GM18858 (cell line): ENCODE results near the gene OAF.

Experiments
- ATAC-seq: cut with Tn5 transposase; IDR thresholded peaks from one replicate; pipeline ENCODE4 v1.9.1; 2021; ENCODE audit not compliant: unreplicated experiment

The OAF gene

DNA sequence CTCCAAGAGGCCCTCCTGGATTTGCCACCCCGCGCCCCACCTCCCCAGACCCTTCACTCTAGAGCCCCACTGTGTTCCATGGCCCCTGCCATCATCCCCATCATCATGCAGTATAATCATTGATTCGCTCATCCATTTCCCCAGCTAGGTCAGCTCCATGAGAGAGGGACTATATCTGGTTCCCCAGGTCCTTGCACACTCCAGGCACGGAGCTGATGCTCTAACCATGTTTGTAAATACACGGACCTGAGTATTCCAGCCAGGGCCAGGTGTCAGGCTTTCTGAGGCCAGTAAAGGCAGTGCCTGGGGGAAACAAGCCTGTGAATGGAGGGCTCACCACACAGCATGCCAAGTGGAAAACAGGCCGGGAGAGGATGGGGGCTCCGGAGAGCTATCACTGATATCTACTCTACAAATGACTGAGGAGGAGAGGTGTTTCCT, 27.1 kb upstream of the OAF start:
- ATAC-seq, result no peak

DNA sequence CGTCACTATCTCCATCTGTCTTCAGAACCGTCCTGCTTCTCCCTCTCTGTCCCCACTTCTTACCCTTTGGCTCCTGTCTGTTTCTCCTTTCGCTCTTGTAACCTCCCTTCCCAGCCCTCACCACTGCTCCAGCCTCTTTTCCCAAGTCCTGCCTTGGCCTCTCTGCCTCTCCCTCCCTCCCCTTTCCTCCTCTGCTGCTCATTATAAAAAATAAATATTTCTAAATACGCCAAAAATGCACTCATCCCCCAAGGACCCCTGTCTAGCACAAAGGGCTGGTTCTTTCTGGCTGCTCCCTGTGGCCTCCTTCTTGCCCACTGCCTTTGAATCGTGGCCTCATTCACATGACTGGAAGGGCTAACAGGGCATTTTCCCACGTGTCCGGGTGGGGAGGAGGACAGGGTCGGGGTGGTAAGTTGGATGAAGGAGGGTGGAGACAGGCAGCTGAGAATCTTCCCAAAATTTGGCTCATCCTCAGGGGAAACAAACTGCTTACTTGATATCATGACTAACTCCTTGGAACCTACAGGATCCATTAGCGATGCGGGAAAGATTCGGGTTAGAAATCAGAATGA, 26.4 kb upstream of the OAF start:
- no peak for ATAC-seq

DNA sequence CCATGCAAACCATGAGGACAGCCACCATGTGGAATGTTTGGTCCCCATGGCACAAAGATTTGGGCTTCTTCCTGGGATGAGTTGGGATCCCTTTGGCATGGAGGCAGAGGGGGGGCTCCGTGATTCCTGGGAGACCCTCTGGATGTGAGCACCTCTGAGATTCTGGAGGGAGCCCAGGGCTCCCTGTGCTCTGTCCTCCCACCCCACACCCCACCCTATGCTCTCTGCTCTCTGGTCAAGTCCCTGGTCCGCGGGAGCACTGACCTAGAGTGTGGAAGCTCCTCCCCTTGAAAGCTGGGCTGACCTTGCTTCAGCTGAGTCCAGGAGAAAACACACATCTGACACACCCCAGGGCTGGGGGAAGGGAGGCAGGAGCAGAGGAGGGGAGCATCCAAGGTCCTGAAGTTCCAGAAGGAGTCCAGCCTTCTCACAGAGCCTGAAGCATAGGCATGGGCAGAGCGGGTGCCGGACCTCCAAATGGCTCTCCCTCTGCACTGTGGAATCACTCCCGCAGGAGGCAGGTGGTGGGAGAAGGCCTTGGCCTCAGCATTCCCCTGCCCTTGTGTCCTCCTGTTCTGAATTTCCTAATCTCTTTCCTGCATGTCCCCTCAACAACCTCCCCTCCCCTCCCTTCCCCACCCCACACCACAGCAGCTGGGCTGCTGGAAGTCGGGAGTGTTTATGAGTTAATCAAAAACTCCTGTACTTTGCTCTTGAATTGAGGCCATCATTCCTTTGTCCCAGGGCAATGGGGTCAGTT, 25.7 kb upstream of the OAF start:
- ATAC-seq, result no peak

DNA sequence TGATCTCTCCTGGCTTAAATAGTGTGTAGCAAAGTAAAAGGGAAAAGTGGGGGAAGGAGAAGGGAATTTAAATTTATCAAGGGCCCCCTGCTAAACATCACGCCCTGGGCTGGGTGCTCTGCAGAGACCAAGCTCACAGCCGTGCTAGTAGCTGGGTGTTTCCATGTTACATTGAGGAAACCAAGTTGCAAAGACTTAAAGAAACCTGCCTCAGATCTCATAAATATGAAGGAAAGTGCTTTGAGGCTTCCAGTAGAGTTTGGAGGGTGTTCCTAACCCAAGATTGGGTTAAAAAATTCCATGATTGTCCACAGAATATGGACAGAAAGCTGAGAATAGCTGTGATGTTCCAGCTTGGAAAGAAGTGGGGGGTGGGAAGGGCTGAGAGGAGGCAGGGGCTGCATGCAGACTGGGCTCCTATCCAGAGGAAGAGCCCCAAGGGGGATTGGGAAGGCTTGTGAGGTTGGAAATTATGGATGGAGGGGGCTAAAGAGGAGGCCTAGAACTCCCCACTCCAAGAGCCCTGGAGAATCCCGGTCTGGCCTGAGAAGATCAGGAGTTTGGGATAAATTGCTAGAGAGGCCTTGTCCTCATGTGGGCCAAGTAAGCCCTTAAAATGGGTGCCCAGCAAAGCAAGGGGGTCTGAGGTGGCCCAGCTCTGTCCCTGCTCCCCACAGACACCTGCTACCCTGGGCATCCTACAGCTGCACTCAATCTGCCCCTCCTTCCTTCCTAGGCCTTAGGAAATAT, 25.0 kb upstream of the OAF start:
- no peak for ATAC-seq

DNA sequence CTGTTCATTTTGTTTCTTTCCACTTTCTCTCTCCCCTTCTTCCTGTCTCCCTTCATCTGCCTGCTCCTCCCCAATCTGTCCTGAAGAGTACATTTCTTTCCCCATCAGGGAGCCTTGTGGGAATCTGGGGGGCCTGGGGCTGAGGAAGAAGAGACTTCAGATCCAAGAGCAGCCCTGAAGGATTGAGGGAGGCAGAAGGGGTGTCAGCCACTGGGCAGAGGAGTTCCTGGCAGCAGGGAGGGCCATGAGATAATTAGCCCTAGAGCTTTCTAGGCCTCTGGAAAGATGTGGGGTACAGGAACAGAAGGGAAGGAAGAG, 24.4 kb upstream of the OAF start:
- ATAC-seq, result no peak

DNA sequence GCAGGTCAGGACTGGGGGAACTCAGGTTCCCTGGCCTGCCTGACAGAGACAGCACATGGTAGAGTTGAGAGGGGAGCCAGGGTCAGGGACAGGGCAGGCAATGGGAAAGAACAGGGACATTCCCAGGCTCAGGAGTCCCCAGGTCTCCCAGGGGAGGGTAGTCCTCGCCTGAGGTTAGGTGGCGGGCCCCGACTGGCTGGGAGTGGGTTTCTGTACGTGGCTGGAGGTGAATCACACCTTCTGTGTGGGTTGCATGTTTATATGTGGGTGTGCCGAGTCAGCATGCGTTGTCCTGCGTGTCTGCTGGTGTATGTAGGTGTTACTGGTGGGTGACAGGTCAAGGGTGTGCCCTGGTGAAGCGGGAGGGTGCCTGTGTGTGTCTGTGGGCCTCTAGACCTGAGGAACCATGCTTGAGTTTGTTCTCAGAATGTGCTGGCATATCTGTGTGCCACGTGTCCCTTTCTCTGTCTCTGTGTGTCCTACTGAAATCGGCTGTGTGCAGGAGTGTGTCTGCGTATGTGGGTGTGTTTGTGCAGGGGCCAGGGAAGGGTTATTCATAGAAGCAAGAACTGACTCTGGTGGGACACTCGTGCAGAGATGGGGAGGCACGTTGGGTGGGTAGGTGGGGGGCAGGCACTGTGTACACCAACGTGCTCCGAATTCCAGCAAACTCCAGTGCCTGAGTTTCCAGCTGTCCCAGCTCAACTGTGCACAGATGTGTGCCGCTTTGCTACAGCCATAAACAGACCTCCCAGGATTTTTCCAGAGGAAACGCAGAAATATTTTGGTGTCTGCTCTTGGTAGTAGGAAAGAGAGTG, 23.8 kb upstream of the OAF start:
- peak; percentile 40 for ATAC-seq

DNA sequence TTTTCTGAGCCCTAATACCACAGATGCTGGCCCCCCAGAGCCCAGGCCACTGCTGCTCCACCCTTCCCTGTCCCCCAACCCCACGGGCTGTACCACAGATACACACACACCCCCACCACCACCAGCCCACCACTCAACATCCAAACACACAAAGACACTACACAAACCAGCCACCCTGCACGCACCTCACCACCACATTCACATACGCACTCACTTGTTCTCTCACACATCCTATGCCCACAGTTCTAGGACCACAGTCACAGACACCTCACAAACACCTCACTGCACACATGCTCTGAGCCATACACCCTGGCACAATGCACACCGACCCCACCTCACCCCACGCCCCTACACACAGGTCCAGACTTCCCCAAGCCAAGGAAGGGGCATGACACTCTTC, 22.5 kb upstream of the OAF start:
- ATAC-seq, result no peak

DNA sequence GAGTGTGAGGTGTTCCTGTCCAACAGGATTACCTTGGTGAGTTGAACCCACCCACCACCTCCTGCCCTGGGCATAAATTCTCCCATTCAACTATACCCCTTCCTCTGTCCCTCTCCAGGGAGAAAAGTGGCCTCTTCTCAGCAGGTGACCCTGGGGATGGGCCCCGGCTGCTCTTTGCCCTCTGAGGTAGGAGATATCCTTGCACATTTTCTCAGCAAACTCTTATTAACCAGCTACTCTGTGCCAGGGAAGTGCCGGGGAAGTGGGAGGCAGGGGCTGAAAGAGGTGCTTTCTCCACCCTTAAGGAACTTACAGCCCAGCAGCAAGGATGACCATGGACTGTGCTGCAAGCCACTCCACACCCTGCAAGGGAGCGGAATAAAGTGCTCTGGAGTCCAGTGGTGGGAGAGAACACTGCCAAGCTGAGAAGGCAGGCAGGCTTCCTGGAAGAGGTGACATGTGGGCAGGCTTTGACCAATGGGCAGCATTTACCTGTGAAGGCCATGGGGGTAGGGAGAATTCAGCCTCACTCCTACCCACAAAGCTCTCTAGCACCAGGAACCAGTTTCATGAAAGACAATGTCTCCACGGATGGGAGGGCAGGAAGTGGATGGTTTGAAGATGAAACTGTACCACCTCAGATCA, 21.9 kb upstream of the OAF start:
- ATAC-seq, result no peak

DNA sequence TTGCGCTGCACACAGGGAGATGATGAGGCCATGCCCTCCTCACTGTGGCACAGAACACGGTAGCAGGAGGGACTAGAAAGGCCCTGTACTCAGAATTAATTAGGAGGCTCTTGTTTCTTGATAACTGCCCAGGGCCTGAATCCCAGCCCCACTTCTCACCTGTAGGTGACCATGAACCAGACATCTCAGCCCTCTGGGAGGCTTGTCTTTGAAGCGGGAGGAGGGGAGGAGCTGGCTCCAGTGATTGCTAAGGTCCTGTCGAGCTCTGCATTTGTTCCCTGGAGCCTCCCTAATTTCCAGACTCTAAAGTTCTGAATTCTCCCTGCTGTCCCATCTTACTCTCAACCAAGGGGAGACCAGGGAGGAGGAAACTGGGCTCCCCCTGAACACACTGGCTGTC, 19.8 kb upstream of the OAF start:
- no peak for ATAC-seq

DNA sequence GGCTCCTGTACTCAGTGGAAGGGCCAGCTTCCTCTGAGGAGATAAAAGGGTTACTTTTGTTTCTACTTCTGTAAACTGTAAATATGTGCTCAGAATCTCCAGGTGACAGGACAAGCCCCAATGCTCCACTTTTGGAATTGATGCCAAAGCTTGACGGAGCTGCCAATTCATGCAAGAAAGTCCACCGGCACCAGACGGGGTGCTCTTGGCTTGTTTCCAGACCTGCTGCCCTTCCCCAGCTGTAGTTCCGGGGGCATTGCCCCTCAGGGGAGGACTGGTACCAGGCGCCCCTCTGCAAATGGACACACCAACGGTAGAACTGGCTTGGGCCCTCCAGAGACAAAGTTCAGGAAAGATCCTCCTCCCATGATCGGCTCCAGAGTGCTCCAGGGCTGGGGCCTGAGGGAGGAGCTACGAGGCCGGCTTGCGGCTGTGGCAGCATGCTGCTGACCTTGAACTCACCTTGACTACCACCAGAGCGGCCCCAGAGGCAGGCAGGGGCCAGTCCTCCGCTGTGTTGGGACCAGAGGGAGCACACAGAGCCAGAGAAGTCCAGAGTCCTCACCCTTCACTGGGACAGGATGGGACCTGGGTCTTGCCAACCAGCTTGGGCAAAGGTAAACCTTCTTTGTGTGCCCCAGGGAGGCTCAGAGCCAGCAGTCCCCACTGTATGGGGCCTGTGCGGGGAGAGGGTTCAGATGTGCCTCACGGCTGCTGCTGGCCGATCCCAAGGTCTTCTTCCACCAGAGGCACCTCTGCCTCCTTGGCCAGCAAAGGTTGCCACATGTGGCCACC, 17.8 kb upstream of the OAF start:
- ATAC-seq, result no peak

DNA sequence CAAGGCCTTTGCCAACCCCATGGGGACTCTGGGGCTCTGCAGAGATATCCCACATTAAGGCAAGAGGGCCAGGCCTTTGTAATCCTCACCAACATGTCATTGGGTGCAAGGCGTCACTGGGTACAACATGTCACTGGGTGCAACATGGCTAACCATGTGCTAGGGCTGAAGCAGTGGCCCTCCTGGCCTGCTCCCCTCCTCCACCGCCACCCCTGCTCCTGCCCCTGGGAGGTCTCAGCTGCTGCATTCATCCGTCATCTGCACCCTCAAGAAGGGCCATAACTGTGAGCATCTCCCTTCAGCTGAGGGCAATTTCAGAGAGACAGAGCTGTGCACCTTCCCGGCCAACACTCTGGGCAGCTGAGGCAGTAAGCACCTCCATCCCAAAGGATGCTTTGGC, 16.7 kb upstream of the OAF start:
- no peak for ATAC-seq

DNA sequence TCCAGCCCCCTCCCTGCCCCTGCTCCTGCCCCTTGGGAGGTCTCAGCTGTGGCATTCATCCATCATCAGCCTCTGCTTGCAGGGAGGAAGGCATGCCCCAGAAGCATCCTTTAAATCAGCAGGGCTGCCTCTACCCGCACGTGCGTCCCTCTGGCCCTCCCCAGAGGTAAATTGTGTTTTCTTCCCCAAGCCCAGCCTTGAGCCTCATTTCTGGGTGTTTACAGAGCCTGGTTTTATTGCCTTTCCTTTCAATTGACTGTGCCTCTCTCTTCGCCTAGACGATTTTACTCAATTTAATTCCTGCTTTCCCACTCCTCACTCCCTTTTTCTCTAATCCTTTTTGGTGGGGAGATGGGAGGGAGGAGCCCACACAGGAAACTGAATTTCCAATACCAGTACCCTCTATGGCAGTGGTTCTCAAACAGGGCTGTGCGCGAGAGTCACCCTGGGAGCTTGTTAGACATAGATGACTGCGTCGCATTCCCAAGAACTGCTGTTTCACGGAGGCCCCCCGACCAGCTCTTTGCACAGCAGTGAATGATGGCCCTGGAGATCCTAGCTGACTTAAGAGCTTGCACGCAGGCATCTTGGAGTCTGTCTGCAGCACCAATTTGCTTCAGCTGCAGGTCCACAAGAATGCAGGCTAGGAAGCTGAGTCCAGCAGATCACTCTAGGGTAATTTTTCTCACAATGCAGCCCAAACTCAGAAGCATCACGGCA, 15.1 kb upstream of the OAF start:
- ATAC-seq, result no peak

DNA sequence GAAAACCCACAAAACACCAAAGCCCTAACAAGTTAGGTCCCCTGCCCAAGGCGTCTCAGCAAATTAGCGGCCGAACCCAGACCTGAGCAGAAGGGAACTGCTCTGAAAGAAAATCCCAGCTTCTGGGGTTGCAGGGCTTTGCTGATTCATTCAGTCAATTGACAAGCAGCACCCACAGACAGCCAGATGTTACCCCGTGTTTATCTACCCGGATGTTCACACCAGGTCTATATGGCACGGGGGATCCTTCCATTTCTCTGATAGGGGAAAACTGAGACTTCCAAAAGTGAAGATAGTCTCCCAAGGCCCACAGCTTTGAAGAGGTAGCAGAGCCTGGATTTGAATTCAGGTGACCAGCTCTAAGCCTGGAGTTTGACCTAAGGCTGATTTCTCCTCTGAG, 14.0 kb upstream of the OAF start:
- ATAC-seq, result no peak

DNA sequence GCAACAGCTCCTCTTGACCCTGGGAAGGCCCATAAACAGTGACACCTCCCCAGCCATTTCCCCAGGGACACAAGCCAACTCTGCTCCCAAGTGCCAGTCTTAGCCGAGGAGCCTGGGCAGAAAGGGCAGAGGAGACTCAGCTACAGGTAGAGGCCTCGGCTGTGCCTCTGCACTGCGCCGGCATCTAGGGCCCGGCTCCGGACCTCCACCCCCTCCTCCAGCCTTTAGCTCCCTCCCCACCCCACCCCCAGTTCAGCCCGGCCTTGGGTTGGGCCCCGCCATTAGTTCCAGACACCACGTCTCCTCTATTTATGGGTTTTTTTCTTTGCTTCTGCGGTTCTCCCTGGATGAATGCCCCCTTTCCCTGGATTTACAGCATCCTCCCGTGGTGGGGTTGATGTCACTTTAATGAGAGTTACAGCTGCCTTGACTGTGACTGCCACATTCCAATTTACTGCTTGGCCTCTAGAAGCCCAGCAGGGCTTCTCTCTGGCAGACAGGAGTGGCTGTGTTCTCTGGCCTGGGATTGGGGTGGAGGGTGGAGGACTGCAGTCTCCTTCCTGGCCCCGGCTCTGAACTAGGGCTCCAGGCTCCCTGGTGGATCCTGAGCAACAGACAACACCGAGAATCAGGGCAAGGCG, 13.5 kb upstream of the OAF start:
- no peak for ATAC-seq

DNA sequence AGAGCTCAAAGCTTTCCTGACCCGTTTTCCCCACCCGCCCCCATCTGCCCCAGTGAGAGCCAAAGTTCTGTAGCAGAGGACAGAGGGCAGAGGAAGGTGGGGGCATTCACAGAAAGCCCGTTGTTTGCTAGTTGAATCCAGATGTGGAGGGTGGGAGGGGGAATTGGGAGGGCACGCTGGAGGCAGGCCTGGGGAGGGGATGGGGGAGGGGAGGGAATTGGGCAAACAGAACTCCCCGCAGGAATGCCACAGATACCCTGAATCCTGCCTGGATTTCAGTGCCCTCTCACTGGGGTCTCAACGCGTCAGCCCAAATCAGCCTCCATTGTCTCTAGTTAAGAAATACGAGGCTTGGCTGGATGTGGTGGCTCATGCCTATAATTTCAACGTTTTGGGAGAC, 12.9 kb upstream of the OAF start:
- no peak for ATAC-seq

DNA sequence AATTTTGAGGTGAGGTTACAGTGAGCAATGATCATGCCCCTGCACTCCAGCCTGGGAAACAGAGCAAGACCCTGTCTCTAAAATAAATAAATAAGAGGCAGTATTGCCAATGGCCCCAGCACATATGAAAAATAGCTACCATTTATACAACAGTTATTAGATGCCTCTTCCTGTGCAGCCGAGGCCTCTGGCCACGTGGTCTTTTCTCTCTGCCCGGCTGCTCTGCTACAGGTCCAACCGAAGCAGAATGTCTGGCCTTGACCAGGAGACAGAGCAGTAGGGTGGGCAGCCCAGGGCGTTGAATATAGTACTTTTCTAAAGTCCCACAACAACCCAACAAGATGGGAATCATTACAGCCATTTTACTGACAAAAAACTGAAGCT, 12.4 kb upstream of the OAF start:
- ATAC-seq, result no peak

DNA sequence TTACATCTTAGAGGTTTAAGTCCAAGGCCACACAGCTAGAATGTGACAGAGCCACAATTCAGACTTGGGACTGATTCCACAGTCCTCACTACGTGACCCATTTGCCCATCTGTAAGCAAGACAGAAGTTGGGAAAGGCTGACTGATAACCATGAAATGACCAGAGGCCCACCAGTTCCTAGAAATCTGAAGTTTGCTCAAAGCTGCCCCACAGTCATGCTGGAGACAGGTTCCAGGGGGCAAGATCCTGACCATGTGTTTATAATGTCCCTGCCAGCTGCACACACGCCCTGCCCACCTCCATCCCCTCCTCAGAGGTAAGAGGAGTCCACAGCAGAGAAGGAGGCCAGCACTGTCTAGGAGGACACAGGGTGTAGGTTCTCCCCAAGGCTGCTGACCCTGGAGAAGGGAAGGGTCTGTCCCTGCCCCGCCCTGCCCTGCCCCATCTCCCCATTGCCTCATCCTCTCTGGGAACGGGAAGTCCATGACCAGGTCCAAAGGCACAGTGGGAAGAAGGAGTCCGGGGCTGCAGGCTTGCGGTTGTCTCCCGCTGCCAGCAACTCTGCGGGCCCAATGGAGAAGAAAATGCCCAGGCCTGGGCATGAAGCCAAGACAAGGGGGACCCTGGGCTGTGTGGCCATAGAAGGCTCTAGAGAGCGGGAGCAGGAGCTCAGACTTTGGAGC, 11.9 kb upstream of the OAF start:
- ATAC-seq, result no peak

DNA sequence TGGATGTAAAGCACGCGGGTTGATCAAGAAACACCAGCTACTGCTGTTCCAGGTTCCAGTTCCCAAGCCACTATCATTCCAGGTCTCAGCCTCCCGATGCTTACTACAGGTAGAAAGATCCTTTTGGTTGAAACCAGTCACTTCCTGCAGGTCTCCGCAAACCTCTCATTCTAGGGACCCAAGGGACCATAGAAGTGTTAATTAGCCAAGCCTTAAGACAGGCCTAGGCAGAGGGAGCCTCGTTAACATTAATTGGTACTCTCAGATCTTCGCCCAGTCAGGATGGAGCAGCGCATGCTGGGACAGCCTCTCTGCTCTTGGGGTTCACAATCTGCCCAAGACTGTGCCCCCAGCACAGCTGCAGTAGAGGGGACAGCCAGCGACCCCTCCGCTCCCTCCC, 11.2 kb upstream of the OAF start:
- no peak for ATAC-seq

DNA sequence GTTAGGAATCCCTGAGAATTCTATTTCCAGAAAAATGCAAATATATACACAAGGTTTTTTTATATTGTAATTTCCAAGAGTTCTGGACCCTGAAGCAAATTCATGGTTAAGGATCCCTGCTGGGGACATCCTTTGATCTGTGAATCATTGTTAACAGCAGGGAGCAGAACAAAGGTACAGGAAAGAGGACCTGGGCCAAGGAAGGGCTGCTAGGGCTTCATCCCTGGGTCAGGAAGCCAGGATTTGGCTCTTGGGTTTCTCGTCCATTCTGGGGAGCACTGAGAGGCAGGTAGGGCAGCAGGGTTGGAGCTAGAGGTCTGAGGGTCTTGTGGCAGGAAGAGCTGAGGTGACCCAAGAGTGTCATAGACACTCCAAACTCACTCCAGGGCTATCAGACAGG, 10.2 kb upstream of the OAF start:
- ATAC-seq, result no peak
